Hepatocyte (in vitro differentiated cells): Measurements from ENCODE around the gene SLC44A3. TPM values are rescaled to one million over a fixed set of nuclear protein-coding genes. Genes with fewer than 3 reads are reported as not detected.

Experiments
- DNase-seq: peaks from one replicate; pipeline ENCODE4 v3.0.0-alpha.2; 2016; ENCODE audit warnings: low spot score
- H2AFZ ChIP-seq: fragments of 200-600 bp; sonication (generic); 2 replicates; pipeline ENCODE4 v1.6.0; 2016; ENCODE audit warnings: antibody characterized with exemption, mild to moderate bottlenecking
- H3K27ac ChIP-seq: fragments of 200-600 bp; sonication (generic); 2 replicates; pipeline ENCODE4 v1.5.1; 2016; ENCODE audit warnings: mild to moderate bottlenecking
- H3K27me3 ChIP-seq: fragments of 200-600 bp; sonication (generic); 2 replicates; pipeline ENCODE4 v1.6.1; 2016
- H3K36me3 ChIP-seq: fragments of 200-600 bp; sonication (generic); replicated peaks from 2 replicates; pipeline ENCODE4 v1.5.1; 2016; ENCODE audit warnings: low read depth; ENCODE audit not compliant: insufficient read depth
- H3K4me1 ChIP-seq: fragments of 200-600 bp; sonication (generic); 2 replicates; pipeline ENCODE4 v1.5.1; 2016; ENCODE audit warnings: mild to moderate bottlenecking, moderate library complexity; ENCODE audit not compliant: insufficient read depth
- H3K4me2 ChIP-seq: fragments of 200-600 bp; sonication (generic); 2 replicates; pipeline ENCODE4 v1.6.0; 2016
- H3K4me3 ChIP-seq: fragments of 200-600 bp; sonication (generic); 2 replicates; pipeline ENCODE4 v1.5.1; 2016; ENCODE audit warnings: mild to moderate bottlenecking
- H3K79me2 ChIP-seq: fragments of 200-600 bp; sonication (generic); 2 replicates; pipeline ENCODE4 v1.6.0; 2017; ENCODE audit warnings: mild to moderate bottlenecking
- H3K9me2 ChIP-seq: fragments of 200-600 bp; sonication (generic); replicated peaks from 2 replicates; pipeline ENCODE4 v1.6.0; 2017; ENCODE audit warnings: mild to moderate bottlenecking; ENCODE audit not compliant: insufficient read depth
- H3K9me3 ChIP-seq: fragments of 200-600 bp; sonication (generic); 2 replicates; pipeline ENCODE4 v1.5.1; 2016; ENCODE audit warnings: low read depth, mild to moderate bottlenecking
- H4K20me1 ChIP-seq: fragments of 200-600 bp; sonication (generic); 2 replicates; pipeline ENCODE4 v1.6.0; 2016; ENCODE audit warnings: mild to moderate bottlenecking; ENCODE audit not compliant: insufficient read depth, poor library complexity, severe bottlenecking
- CTCF ChIP-seq: fragments of 200-600 bp; sonication (generic); IDR thresholded peaks from 2 replicates; pipeline ENCODE4 v1.5.1; 2016; ENCODE audit warnings: antibody characterized with exemption, mild to moderate bottlenecking; ENCODE audit not compliant: poor library complexity
- EZH2 ChIP-seq: fragments of 200-600 bp; sonication (generic); IDR thresholded peaks from 2 replicates; pipeline ENCODE4 v1.6.1; 2016; ENCODE audit warnings: antibody characterized with exemption, mild to moderate bottlenecking, borderline replicate concordance
- EZH2phosphoT487 ChIP-seq: fragments of 200-600 bp; sonication (generic); IDR thresholded peaks from one replicate; pipeline ENCODE4 v1.6.1; 2018; ENCODE audit warnings: antibody characterized with exemption, mild to moderate bottlenecking, low read depth, moderate library complexity; ENCODE audit not compliant: unreplicated experiment, severe bottlenecking
- WGBS: methylation state at CpG from one replicate; pipeline ENCODE4 v1.1.6; 2016; ENCODE audit warnings: low lambda C conversion rate; ENCODE audit errors: missing lambda C conversion rate; 5-methylcytosine and 5-hydroxymethylcytosine counted together
- polyA plus RNA-seq: library from polyadenylated mRNA; unstranded; fragments of >200 nt; fragmentation: Nextera tagmentation; extraction: Ambion mirVana; gene quantifications from 2 replicates; pipeline ENCODE4 v1.2.1, GENCODE V29; 2016
- total RNA-seq: library from RNA; depleted of rRNA; stranded (reverse); fragments of >200 nt; gene quantifications from 2 replicates; pipeline ENCODE4 v1.2.3, GENCODE V29; 2014

Gene SLC44A3
- total and polyA plus RNA-seq, 2 experiments from 2014 or later, result 51.5 to 55.3 TPM

DNA sequence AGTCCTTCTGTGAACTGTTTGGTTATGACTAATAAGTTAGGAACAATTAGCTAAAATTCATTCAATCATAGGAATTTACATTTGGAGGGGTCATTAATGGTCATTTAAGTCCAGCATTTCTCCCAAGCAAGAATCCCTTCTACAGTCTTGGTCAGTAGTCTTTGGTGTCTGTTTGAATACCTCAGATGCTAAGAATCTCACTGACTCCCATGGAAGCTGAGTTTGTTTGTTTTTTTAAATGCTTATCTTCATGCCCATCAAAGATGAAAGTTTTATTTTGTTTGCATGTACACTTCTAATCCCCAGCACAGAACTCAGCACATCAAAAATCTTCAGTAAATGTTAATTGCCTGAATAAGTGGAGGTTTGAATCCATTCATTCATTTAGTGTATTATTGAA is 41.3 kb upstream of the SLC44A3 start:
- peaks cover 15% of the 10 kb centered on the region for H3K79me2 ChIP-seq
- TF ChIP-seq EZH2phosphoT487 (no peak), EZH2 (no peak), CTCF (no peak)
- no peak overlapping the region for H2AFZ ChIP-seq
- H4K20me1 ChIP-seq, result no peaks in the 10 kb centered on the region
- peaks cover 14% of the 10 kb centered on the region for H3K4me1 ChIP-seq
- H3K36me3 ChIP-seq, result no peaks in the 10 kb centered on the region
- DNase-seq, result no peak
- H3K4me3 ChIP-seq, result no peak overlapping the region
- H3K27me3 ChIP-seq, result no peaks in the 10 kb centered on the region
- no peaks in the 10 kb centered on the region for H3K9me2 ChIP-seq
- H3K27ac ChIP-seq, result no peak overlapping the region
- H3K4me2 ChIP-seq, result no peak overlapping the region
- H3K9me3 ChIP-seq, result no peaks in the 10 kb centered on the region

DNA sequence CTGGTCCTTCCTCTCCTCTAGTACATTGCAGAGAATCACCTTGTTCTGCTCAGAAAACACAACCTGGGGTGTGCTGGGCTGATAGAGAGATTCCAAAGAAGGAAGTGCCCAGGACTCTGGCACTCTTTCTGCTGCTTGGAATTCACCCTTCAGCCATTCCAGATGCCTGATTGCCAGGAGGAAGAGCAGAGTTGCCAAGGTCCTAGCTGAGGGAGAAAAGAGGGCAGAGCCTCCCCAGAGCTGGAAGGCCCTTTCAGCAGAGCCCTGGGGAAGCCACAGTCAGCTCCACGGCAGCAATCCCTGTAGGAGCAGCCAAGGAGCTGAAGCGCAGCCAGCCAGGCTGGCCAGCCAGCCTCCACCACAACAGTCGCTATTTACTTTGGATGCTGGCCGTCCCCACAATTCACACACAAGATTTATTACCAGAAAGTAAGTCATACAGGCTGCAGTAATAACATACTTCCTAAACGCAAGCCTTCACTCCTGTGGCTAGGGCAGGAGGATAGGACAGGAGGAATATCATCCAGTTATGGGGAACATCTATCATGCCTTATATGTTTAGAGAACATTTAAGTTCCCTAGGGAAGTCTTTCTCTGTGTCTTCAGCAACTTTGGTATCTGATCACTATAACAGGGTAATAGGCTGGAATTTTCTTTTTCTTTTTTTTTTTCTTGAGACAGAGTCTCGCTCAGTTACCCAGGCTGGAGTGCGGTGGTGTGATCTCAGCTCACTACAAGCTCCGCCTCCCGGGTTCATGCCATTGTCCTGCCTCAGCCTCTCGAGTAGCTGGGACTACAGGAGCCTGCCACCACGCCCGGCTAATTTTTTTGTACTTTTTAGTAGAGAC is 36.6 kb upstream of the SLC44A3 start:
- no peaks in the 10 kb centered on the region for H3K9me2 ChIP-seq
- no peak overlapping the region for H3K4me2 ChIP-seq
- no peak overlapping the region for H3K4me3 ChIP-seq
- TF ChIP-seq CTCF (no peak), EZH2 (no peak), EZH2phosphoT487 (no peak)
- no peaks in the 10 kb centered on the region for H3K36me3 ChIP-seq
- no peaks in the 10 kb centered on the region for H4K20me1 ChIP-seq
- no peak overlapping the region for H2AFZ ChIP-seq
- H3K27ac ChIP-seq, result peak overlapping the region; percentile 58
- 73% methylated on average over 12 of the region's 12 CpGs for WGBS
- DNase-seq, result peak; percentile 31
- peaks cover 50% of the 10 kb centered on the region for H3K79me2 ChIP-seq
- no peaks in the 10 kb centered on the region for H3K27me3 ChIP-seq
- no peaks in the 10 kb centered on the region for H3K9me3 ChIP-seq
- peaks cover 13% of the 10 kb centered on the region for H3K4me1 ChIP-seq

DNA sequence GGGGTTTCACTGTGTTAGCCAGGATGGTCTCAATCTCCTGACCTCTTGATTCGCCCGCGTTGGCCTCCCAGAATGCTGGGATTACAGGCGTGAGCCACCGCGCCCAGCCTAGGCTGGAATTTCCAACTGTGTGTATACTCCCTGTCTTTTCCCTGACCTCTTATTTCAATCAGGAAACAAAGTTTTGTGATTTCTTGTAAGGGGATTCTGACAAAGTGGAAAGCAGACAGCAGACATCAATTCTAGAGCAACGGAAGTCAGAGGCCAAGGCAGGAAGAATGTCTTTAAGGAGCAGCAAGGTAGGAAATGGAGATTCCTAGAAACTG is 36.0 kb upstream of the SLC44A3 start:
- TF ChIP-seq EZH2 (no peak), CTCF (no peak), EZH2phosphoT487 (no peak)
- no peak for DNase-seq
- no peaks in the 10 kb centered on the region for H3K9me3 ChIP-seq
- H3K36me3 ChIP-seq, result no peaks in the 10 kb centered on the region
- no peak overlapping the region for H3K4me3 ChIP-seq
- 98% methylated on average over 7 of the region's 7 CpGs for WGBS
- no peaks in the 10 kb centered on the region for H3K27me3 ChIP-seq
- H3K4me2 ChIP-seq, result no peak overlapping the region
- no peak overlapping the region for H2AFZ ChIP-seq
- H3K27ac ChIP-seq, result peak overlapping the region; percentile 58
- H3K4me1 ChIP-seq, result peaks cover 13% of the 10 kb centered on the region
- H4K20me1 ChIP-seq, result no peaks in the 10 kb centered on the region
- no peaks in the 10 kb centered on the region for H3K9me2 ChIP-seq
- H3K79me2 ChIP-seq, result peaks cover 56% of the 10 kb centered on the region
